ENCODE results near the gene ANKRD13B.

- TF ChIP-seq, protein P1, sequence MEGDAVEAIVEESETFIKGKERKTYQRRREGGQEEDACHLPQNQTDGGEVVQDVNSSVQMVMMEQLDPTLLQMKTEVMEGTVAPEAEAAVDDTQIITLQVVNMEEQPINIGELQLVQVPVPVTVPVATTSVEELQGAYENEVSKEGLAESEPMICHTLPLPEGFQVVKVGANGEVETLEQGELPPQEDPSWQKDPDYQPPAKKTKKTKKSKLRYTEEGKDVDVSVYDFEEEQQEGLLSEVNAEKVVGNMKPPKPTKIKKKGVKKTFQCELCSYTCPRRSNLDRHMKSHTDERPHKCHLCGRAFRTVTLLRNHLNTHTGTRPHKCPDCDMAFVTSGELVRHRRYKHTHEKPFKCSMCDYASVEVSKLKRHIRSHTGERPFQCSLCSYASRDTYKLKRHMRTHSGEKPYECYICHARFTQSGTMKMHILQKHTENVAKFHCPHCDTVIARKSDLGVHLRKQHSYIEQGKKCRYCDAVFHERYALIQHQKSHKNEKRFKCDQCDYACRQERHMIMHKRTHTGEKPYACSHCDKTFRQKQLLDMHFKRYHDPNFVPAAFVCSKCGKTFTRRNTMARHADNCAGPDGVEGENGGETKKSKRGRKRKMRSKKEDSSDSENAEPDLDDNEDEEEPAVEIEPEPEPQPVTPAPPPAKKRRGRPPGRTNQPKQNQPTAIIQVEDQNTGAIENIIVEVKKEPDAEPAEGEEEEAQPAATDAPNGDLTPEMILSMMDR (IDR thresholded peaks at IDR 0.05) = peak; percentile 78 to 89 (median 85)
- TF ChIP-seq EP300 (IDR thresholded peaks at IDR 0.05) = no peak
Measured at GRCh38 chr17:29613352-29613837, 20.5 kb downstream of the ANKRD13B start.
